ENCODE results near the gene PRAMEF8. TPM values are rescaled to one million over a fixed set of nuclear protein-coding genes. Genes with fewer than 3 reads are reported as not detected.

Gene PRAMEF8
- not detected in 2 replicates for total RNA-seq

DNA sequence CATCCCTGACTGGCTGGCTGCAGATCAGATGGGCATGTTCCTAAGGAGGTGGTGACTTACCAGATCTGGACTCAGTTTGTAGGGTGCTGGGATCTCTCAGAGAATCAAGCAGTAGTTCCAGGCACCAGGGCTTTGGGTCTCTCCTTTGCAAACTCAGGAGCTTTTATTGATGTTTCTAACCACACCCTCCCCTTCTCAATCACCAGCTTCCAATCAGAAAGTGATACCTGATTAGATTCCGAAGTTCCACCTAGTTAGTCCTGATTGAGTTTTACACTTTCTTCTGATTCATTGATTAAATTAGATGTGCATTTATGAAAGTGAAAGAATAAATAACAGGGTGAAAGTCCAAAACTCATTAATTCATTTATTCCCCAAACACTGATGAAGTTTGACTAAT is at the start of gene PRAMEF8:
TSS of gene PRAMEF8 (minus strand) at position 101 of the 400 bp plus-strand sequence. CDS start 1,046 bp downstream, outside the sequence.

DNA sequence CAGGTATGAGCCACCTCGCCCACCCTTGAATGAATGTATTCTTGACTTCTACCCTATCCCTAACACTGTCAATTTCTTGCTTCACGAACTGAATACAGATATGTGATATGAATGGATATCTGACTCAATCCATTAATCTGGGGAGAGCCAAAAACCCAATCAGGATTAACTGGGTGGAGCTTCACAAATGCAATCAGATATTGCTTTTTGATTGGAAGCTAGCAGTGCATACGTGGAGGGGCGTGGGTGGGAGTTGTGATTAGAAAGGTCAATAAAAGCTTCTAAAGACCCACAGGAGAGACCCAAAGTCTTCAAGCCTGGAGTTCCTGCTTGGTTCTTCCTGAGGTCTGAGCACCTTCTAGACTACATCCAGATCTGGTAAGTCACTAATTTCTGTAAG is 30.3 kb upstream of the PRAMEF8 start, which contains the start of gene PRAMEF15:
TSS of gene PRAMEF15 (plus strand) at position 301 of the 400 bp plus-strand sequence. CDS start 2,827 bp downstream, outside the sequence.

GRCh38 chr1:13303239-13303638 is 18.3 kb upstream of the PRAMEF8 start, which contains the start of gene PRAMEF33:
Gene PRAMEF33, plus strand, starts transcription at chr1:13303539. Its CDS starts 2,416 bp downstream, at chr1:13305955.

DNA sequence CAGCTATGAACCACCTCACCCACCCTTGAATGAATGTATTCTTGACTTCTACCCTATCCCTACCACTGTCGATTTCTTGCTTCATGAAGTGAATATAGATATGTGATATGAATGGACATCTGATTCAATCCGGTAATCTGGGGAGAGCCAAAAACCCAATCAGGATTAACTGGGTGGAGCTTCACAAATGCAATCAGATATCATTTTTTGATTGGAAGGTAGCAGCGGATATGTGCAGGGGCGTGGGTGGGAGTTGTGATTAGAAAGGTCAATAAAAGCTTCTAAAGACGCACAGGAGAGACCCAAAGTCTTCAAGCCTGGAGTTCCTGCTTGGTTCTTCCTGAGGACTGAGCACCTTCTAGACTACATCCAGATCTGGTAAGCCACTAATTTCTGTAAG is 31.0 kb downstream of the PRAMEF8 start, which contains the start of gene PRAMEF5:
TSS of gene PRAMEF5 (plus strand) at position 301 of the 400 bp plus-strand sequence. CDS start 5,071 bp downstream, outside the sequence.

Other genes with a start within 250 kb of the PRAMEF8 start
- not detected in 2 replicates for gene PRAMEF27, start 228.6 kb downstream of the PRAMEF8 start, total RNA-seq
- not detected in 2 replicates for gene HNRNPCL3, start 224.4 kb downstream of the PRAMEF8 start, total RNA-seq
- not detected in 2 replicates for gene PRAMEF25, start 214.4 kb downstream of the PRAMEF8 start, total RNA-seq
- gene HNRNPCL2, start 168.3 kb downstream of the PRAMEF8 start, total RNA-seq = not detected in 2 replicates
- not detected in 2 replicates for gene PRAMEF26, start 129.1 kb downstream of the PRAMEF8 start, total RNA-seq
- not detected in 2 replicates for gene HNRNPCL4, start 119.5 kb downstream of the PRAMEF8 start, total RNA-seq
- not detected in 2 replicates for gene PRAMEF9, start 113.3 kb downstream of the PRAMEF8 start, total RNA-seq
- gene PRAMEF13, start 83.7 kb downstream of the PRAMEF8 start, total RNA-seq = not detected in 2 replicates
- not detected in 2 replicates for gene PRAMEF18, start 59.0 kb downstream of the PRAMEF8 start, total RNA-seq
- gene PRAMEF5, start 30.9 kb downstream of the PRAMEF8 start, total RNA-seq = not detected in 2 replicates
- gene PRAMEF33, start 18.4 kb upstream of the PRAMEF8 start, total RNA-seq = not detected in 2 replicates
- not detected in 2 replicates for gene PRAMEF15, start 30.4 kb upstream of the PRAMEF8 start, total RNA-seq
- gene PRAMEF14, start 62.0 kb upstream of the PRAMEF8 start, total RNA-seq = not detected in 2 replicates
- gene PRAMEF19, start 86.8 kb upstream of the PRAMEF8 start, total RNA-seq = not detected in 2 replicates
- gene PRAMEF17, start 104.5 kb upstream of the PRAMEF8 start, total RNA-seq = not detected in 2 replicates
- gene PRAMEF20, start 125.3 kb upstream of the PRAMEF8 start, total RNA-seq = not detected in 2 replicates
- not detected in 2 replicates for gene LRRC38, start 228.9 kb upstream of the PRAMEF8 start, total RNA-seq